Calu3 (cell line): ENCODE data around the gene MAPK8IP3. TPM values are rescaled to one million over a fixed set of nuclear protein-coding genes. Genes with fewer than 3 reads are reported as not detected.

Experiments used
- Bru-seq: library from RNA; stranded (reverse); fragments of 400-500 nt; gene quantifications from one replicate; lab custom pipeline; 2021; lab: Mats Ljungman, UMichigan
- BruChase-seq, 2 experiments: library from RNA; stranded (reverse); fragments of 400-500 nt; gene quantifications; one replicate each; lab custom pipeline; 2021; lab: Mats Ljungman, UMichigan
- BruUV-seq: library from RNA; stranded (reverse); fragments of 400-500 nt; replicated peaks from 2 replicates; lab custom pipeline; 2021; lab: Mats Ljungman, UMichigan
- CTCF ChIA-PET: fragments of 300-600 bp; sonication (Branson Sonifier 250); formaldehyde crosslinking; loops from one replicate; lab custom pipeline; 2022; ENCODE audit warnings: antibody characterized with exemption; lab: Charles Lee
- DNase-seq: peaks from one replicate; pipeline ENCODE4 v3.0.0; 2022
- H3K27ac Mint-ChIP-seq: one replicate; pipeline ENCODE4 v1.8.0; 2022; ENCODE audit warnings: mixed read lengths; ENCODE audit not compliant: unreplicated experiment
- H3K27me3 Mint-ChIP-seq: one replicate; pipeline ENCODE4 v1.8.0; 2022; ENCODE audit warnings: mixed read lengths; ENCODE audit not compliant: unreplicated experiment
- H3K36me3 Mint-ChIP-seq: one replicate; pipeline ENCODE4 v1.8.0; 2022; ENCODE audit warnings: mild to moderate bottlenecking, moderate library complexity, mixed read lengths; ENCODE audit not compliant: insufficient read depth, unreplicated experiment
- H3K4me1 Mint-ChIP-seq: one replicate; pipeline ENCODE4 v1.8.0; 2022; ENCODE audit warnings: mild to moderate bottlenecking, low read depth, mixed read lengths; ENCODE audit not compliant: unreplicated experiment
- H3K4me3 Mint-ChIP-seq: one replicate; pipeline ENCODE4 v1.8.0; 2022; ENCODE audit warnings: mild to moderate bottlenecking, low read depth, moderate library complexity, mixed read lengths; ENCODE audit not compliant: unreplicated experiment
- H3K9me3 Mint-ChIP-seq: one replicate; pipeline ENCODE4 v1.8.0; 2022; ENCODE audit warnings: low read depth, mixed read lengths; ENCODE audit not compliant: unreplicated experiment
- intact Hi-C: fragments of 100-400 bp; cut with micrococcal nuclease; formaldehyde crosslinking; loops from one replicate; pipeline ENCODE4 v1.10.0; 2022; ENCODE audit not compliant: unreplicated experiment
- long read RNA-seq: library from polyadenylated mRNA; stranded (forward); transcript quantifications from one replicate; pipeline ENCODE4 v2.0.0, GENCODE V29; 2022
- total RNA-seq: library from RNA; stranded (reverse); gene quantifications from 2 replicates; pipeline ENCODE4 v1.2.3, GENCODE V29; 2022
- TF ChIP-seq, protein P1 (sequence below): fragments of 200-600 bp; IDR thresholded peaks from one replicate; pipeline ENCODE4 v1.8.0; 2022; ENCODE audit warnings: antibody characterized with exemption; ENCODE audit not compliant: unreplicated experiment

The MAPK8IP3 gene, protein sequence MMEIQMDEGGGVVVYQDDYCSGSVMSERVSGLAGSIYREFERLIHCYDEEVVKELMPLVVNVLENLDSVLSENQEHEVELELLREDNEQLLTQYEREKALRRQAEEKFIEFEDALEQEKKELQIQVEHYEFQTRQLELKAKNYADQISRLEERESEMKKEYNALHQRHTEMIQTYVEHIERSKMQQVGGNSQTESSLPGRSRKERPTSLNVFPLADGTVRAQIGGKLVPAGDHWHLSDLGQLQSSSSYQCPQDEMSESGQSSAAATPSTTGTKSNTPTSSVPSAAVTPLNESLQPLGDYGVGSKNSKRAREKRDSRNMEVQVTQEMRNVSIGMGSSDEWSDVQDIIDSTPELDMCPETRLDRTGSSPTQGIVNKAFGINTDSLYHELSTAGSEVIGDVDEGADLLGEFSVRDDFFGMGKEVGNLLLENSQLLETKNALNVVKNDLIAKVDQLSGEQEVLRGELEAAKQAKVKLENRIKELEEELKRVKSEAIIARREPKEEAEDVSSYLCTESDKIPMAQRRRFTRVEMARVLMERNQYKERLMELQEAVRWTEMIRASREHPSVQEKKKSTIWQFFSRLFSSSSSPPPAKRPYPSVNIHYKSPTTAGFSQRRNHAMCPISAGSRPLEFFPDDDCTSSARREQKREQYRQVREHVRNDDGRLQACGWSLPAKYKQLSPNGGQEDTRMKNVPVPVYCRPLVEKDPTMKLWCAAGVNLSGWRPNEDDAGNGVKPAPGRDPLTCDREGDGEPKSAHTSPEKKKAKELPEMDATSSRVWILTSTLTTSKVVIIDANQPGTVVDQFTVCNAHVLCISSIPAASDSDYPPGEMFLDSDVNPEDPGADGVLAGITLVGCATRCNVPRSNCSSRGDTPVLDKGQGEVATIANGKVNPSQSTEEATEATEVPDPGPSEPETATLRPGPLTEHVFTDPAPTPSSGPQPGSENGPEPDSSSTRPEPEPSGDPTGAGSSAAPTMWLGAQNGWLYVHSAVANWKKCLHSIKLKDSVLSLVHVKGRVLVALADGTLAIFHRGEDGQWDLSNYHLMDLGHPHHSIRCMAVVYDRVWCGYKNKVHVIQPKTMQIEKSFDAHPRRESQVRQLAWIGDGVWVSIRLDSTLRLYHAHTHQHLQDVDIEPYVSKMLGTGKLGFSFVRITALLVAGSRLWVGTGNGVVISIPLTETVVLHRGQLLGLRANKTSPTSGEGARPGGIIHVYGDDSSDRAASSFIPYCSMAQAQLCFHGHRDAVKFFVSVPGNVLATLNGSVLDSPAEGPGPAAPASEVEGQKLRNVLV (N-terminal part only)
- total RNA-seq (104 and 110 TPM in 2 replicates), Bru-seq, nascent RNA (percentile 58 among the genes with signal in this experiment), BruChase-seq, experiment 1, labeled RNA remaining after a 6-hour chase (percentile 78 among the genes with signal in this experiment), BruChase-seq, experiment 2, labeled RNA remaining after a 2-hour chase (percentile 77 among the genes with signal in this experiment)
- long read RNA-seq, partial matches to known transcripts: 9 of 30 reads
- long read RNA-seq, other reads (novel, unspliced or antisense): 19 of 30 reads

DNA sequence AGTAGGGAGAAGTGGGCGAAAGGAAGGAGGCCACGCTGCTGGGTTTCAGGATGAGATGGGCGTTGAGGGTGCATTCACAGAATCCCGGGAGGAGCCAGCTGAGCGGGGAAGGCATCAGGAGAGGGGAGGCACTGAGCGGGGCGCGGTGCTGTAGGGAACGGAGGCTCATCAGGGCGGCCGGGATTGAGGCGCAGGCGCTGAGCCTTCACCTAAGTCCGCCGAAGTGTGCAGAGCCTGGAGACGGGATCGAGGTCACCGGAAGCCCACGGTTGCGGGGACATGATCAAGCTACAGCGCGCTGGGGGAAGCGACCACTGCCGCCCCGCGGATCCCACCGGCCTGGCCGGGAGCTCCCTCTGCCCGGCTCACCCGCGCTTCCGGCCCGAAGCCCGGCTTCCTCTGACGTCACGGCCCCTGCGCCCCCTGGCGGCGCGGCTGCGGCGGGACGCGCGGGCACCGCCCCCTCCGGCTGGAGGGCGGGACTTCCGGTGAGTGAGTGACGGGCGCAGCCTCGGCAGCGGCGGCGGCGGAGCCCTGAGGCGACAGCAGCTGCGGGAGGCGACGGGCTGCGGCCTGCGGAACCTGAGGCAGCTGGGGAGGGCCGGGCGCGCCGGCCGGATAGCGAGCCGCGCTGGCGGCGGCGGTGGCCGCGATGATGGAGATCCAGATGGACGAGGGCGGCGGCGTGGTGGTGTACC, at the start of gene MAPK8IP3:
Gene MAPK8IP3, plus strand, starts transcription at position 508 of the 698 bp plus-strand sequence. Its CDS starts 145 bp downstream, at position 653.
- no TSS peak for BruUV-seq
- DNase-seq: peak; percentile 98
- H3K27me3 Mint-ChIP-seq: no peaks in the 10 kb centered on the region
- TF ChIP-seq, protein P1, sequence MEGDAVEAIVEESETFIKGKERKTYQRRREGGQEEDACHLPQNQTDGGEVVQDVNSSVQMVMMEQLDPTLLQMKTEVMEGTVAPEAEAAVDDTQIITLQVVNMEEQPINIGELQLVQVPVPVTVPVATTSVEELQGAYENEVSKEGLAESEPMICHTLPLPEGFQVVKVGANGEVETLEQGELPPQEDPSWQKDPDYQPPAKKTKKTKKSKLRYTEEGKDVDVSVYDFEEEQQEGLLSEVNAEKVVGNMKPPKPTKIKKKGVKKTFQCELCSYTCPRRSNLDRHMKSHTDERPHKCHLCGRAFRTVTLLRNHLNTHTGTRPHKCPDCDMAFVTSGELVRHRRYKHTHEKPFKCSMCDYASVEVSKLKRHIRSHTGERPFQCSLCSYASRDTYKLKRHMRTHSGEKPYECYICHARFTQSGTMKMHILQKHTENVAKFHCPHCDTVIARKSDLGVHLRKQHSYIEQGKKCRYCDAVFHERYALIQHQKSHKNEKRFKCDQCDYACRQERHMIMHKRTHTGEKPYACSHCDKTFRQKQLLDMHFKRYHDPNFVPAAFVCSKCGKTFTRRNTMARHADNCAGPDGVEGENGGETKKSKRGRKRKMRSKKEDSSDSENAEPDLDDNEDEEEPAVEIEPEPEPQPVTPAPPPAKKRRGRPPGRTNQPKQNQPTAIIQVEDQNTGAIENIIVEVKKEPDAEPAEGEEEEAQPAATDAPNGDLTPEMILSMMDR: peak; percentile 98
- CTCF ChIA-PET: interaction anchor here (0.6 to 2.2 kb wide), 17 partner anchors 9 to 1402 kb away, joined by 3 to 20 read pairs (median 4); partner anchors contain the start of genes CRAMP1, EME2, FAHD1 and IFT140
- peaks cover 72% of the 10 kb centered on the region for H3K36me3 Mint-ChIP-seq
- intact Hi-C loops: no loop called here
- H3K9me3 Mint-ChIP-seq: no peaks in the 10 kb centered on the region
- peaks cover 10% of the 10 kb centered on the region for H3K4me1 Mint-ChIP-seq
- peak within 1 kb of the TSS; percentile 97 for H3K27ac Mint-ChIP-seq
- peak within 1 kb of the TSS; percentile 90 for H3K4me3 Mint-ChIP-seq

DNA sequence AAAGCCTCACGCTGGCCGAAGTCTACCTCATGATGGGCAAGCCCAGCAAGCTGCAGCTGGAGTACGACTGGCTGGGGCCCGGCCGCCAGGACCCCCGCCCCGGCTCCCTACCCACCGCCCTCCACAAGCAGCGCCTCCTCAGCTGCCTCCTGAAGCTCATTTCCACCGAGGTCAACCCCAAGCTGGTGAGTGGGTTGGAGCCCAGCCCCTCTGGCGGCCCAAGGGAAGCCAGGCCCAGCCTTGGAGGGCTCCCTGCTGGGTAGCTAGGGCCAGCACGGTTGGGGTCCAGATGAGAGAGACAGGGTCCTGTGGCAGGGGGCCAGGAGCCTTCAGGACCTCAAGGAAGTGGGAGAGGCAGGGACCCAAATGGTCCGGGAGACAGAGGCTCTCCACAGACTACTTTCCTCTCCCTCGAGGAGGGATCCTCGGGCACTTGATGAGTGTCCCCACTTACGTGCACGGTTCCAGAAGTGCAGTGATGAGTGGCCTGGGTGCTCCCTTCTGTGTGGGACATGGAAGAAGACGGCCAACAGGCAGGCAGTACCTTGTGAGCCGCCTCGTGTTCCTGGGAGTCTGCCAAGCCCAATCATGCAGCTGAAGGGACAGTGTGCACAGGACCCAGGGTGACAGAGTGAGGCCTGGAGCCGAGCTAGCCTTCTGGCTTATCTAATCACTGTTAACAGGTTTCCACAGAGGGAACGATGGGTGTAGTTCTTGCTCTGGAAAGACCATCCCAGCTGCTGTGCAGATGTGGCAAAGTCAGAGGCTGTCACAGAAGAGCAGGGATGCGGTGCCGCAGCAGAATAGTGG, 49.0 kb upstream of the MAPK8IP3 start:
- no TSS peak for BruUV-seq
- Mint-ChIP-seq H3K27ac (no peak overlapping the region), H3K4me1 (no peaks in the 10 kb centered on the region), H3K4me3 (no peak overlapping the region), H3K9me3 (no peaks in the 10 kb centered on the region), H3K36me3 (peaks cover 41% of the 10 kb centered on the region), H3K27me3 (no peaks in the 10 kb centered on the region)
- DNase-seq: no peak
- TF ChIP-seq, protein P1: no peak
- CTCF ChIA-PET: interaction anchor here (1.0 kb wide), 1 partner anchor 9 kb away, joined by 3 read pairs; no protein-coding TSS in a partner anchor
- intact Hi-C loops: no loop called here

DNA sequence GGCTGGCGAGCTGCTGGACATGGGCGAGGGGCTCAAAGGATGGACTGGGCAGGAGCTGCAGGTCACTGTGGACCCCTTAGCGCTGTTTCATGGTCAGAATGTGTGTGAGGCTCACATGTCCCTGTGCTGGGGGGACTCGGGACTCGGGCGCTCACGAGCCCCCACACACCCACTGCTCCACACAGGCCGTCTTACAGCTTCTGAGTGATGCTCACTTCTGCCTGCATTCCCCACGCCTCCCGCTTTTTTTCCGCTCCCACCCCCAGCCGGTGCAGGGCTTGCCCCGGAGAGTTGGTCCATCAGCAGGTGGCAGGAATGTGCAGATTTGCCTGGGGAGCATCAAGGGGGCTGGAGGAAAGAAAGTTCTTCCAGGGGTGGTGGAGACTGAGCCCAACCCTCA, 48.2 kb upstream of the MAPK8IP3 start:
- TF ChIP-seq, protein P1: no peak
- DNase-seq: no peak
- CTCF ChIA-PET: no interaction called here
- Mint-ChIP-seq H3K4me1 (no peaks in the 10 kb centered on the region), H3K27ac (no peak overlapping the region), H3K36me3 (peaks cover 46% of the 10 kb centered on the region), H3K4me3 (no peak overlapping the region), H3K9me3 (no peaks in the 10 kb centered on the region), H3K27me3 (no peaks in the 10 kb centered on the region)
- BruUV-seq: no TSS peak
- intact Hi-C loops: no loop called here
